Measurements from ENCODE around the gene RCVRN.

- TF ChIP-seq KAT8 (CRISPR knock-in tag; IDR thresholded peaks at IDR 0.05) (no peak), MXD4 (CRISPR knock-in tag; IDR thresholded peaks at IDR 0.05) (no peak), EP300 (IDR thresholded peaks at IDR 0.05; ENCODE audit: low read depth in 2 of 2, low read length in 2 of 2) (no peak), EP300 (CRISPR knock-in tag; IDR thresholded peaks at IDR 0.05; ENCODE audit: borderline replicate concordance) (no peak), ZFP62 (CRISPR knock-in tag; IDR thresholded peaks at IDR 0.05) (no peak), POLR2A (IDR thresholded peaks at IDR 0.05; ENCODE audit: insufficient read depth in 1 of 2, low read depth in 2 of 2, low read length in 2 of 2) (no peak), BHLHE40 (IDR thresholded peaks at IDR 0.05; ENCODE audit: low read length) (no peak), E2F5 (CRISPR knock-in tag; conservative IDR thresholded peaks at IDR 0.05) (no peak), HNRNPH1 (optimal IDR thresholded peaks at IDR 0.05; ENCODE audit: low read depth, low read length) (no peak), PAX8 (CRISPR knock-in tag; IDR thresholded peaks at IDR 0.05; ENCODE audit: borderline replicate concordance) (no peak), IRF2 (CRISPR knock-in tag; IDR thresholded peaks at IDR 0.05) (no peak)
- TF ChIP-seq, protein P1, sequence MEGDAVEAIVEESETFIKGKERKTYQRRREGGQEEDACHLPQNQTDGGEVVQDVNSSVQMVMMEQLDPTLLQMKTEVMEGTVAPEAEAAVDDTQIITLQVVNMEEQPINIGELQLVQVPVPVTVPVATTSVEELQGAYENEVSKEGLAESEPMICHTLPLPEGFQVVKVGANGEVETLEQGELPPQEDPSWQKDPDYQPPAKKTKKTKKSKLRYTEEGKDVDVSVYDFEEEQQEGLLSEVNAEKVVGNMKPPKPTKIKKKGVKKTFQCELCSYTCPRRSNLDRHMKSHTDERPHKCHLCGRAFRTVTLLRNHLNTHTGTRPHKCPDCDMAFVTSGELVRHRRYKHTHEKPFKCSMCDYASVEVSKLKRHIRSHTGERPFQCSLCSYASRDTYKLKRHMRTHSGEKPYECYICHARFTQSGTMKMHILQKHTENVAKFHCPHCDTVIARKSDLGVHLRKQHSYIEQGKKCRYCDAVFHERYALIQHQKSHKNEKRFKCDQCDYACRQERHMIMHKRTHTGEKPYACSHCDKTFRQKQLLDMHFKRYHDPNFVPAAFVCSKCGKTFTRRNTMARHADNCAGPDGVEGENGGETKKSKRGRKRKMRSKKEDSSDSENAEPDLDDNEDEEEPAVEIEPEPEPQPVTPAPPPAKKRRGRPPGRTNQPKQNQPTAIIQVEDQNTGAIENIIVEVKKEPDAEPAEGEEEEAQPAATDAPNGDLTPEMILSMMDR (CRISPR knock-in tag; IDR thresholded peaks at IDR 0.05), result no peak
- TF ChIP-seq, protein P2, sequence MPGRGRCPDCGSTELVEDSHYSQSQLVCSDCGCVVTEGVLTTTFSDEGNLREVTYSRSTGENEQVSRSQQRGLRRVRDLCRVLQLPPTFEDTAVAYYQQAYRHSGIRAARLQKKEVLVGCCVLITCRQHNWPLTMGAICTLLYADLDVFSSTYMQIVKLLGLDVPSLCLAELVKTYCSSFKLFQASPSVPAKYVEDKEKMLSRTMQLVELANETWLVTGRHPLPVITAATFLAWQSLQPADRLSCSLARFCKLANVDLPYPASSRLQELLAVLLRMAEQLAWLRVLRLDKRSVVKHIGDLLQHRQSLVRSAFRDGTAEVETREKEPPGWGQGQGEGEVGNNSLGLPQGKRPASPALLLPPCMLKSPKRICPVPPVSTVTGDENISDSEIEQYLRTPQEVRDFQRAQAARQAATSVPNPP (CRISPR knock-in tag; IDR thresholded peaks at IDR 0.05), result no peak
These were observed 3.6 kb upstream of the RCVRN start for GRCh38 chr17:9908649-9909042.

Measured in HepG2 (cell line).